Measurements from ENCODE around the gene TTLL10. TPM values are rescaled to one million over a fixed set of nuclear protein-coding genes. Genes with fewer than 3 reads are reported as not detected.

TTLL10 gene
- total RNA-seq, 1 experiment from 2014 or later, result not detected

GRCh38 chr1:1205769-1206375 lies 32.2 kb downstream of the TTLL10 start:
- DNase-seq (ENCODE audit: low spot score), result no peak

GRCh38 chr1:1206376-1206965 lies 32.8 kb downstream of the TTLL10 start, which contains the start of gene TNFRSF18:
Gene TNFRSF18, minus strand, starts transcription at chr1:1206592. Its CDS starts 21 bp downstream, at chr1:1206571.
- DNase-seq (ENCODE audit: low spot score), result no peak

- no peak for DNase-seq (ENCODE audit: low spot score)
These were observed 33.4 kb downstream of the TTLL10 start for GRCh38 chr1:1206966-1207531.

- DNase-seq (ENCODE audit: low spot score), result no peak
These were observed 33.9 kb downstream of the TTLL10 start for GRCh38 chr1:1207571-1207892.

- DNase-seq (ENCODE audit: low spot score), result peak; percentile 55
These were observed 35.2 kb downstream of the TTLL10 start for GRCh38 chr1:1208713-1209433.

GRCh38 chr1:1210726-1211540 lies 37.3 kb downstream of the TTLL10 start:
- DNase-seq (ENCODE audit: low spot score), result no peak

- DNase-seq (ENCODE audit: low spot score), result no peak
These were observed 38.1 kb downstream of the TTLL10 start for GRCh38 chr1:1211541-1212441.

DNA sequence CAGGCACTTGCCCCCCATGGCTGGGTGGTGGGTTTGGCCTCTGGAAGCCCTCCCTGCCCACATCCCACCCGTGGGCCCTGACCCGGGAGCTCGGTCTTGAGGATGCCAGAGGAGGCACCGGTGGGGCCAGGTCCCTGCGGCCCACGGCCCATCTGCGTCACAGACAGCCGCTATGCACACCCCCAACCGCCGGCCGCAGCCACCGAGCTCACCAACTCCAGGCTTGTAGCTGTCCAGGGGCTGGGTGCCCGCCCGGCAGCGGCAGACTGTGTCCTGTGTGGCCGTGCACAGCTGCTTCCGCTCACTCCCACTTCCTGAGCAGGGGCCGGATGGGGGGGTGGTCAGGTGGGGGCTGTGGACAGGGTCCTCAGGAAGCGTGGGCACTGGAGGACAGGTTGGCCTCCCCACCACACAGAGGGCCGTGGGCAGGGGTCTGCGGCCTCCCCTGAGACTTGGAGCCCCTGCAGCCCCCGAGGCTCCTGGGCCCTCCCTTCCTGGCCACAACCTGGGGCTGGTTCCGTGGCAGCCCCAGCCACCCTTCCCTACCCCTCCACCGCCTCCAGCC lies 39.2 kb downstream of the TTLL10 start:
- no peak for DNase-seq (ENCODE audit: low spot score)

DNA sequence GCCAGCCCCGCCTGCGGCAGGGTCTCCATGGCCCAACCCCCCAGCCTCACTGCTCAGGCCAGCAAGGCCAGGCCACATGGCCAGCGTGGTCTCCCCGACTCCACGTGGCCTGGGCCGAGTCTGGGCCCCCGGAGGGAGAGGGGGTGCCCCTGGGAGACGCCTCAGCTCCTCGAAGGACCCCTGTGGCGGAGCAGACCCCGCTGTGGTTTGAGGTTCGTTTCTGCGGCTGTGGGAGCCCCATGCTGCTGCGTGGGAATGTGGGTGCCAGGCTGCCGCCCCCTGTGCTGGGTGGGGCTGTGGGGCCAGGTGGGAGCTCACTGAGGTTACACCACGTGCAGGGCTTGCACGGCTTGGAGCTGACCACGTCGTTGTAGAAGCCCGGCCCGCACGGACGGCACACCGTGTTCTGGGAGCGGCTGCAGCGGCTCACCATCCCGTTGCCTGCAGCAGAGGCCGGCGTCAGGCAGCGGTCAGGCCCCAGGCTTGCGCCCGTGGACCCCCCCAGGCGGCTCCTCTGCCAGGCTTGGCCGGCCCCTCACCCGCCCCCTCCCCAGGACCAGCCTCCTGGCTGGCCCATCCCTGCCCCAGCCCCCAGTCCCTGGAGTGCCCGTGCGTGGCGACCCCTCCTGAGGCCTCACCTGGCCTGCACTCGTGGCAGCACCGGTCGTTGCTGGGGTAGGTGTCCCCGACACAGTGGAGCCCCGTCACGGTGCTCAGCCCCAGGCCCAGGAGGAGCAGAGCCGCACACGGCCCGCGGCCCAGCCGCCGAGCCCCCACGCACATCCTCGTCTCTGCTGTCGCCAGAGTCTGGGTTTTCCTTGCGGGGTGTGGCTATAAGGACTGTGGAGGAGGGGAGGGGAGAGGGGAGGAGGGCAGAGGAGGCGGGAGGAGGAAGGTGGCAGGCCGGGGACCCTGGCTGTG lies 39.9 kb downstream of the TTLL10 start, which contains the start of gene TNFRSF4:
TSS of gene TNFRSF4 (minus strand) at position 809 of the 921 bp plus-strand sequence. CDS start at position 783, 26 bp downstream.
- no peak for DNase-seq (ENCODE audit: low spot score)

GRCh38 chr1:1215080-1215676 lies 41.5 kb downstream of the TTLL10 start:
- no peak for DNase-seq (ENCODE audit: low spot score)

GRCh38 chr1:1215881-1216605 lies 42.4 kb downstream of the TTLL10 start:
- DNase-seq (ENCODE audit: low spot score), result no peak

- DNase-seq (ENCODE audit: low spot score), result no peak
These were observed 43.3 kb downstream of the TTLL10 start for GRCh38 chr1:1216770-1217620.

GRCh38 chr1:1217621-1218523 lies 44.2 kb downstream of the TTLL10 start:
- no peak for DNase-seq (ENCODE audit: low spot score)

GRCh38 chr1:1218524-1219200 lies 45.0 kb downstream of the TTLL10 start:
- no peak for DNase-seq (ENCODE audit: low spot score)

DNA sequence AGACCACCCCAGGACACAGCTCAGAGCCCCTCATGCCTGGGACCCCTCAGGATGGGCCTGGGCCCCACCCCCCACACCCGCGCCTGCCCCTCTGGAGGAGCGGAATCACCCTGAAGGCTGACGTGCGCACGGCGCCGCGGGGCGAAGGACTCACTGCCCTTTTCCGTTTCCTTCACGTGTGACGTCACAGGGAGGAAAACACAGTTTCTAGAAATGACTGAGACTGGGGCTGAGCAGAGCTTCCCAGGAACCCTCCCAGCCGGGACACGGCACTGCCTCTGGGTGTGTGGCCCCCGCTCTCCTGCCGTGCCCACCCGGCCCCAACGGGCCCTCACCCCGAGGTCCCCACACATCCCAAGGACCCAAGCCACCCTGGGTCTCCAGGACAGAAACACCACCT lies 45.7 kb downstream of the TTLL10 start:
- no peak for DNase-seq (ENCODE audit: low spot score)

DNA sequence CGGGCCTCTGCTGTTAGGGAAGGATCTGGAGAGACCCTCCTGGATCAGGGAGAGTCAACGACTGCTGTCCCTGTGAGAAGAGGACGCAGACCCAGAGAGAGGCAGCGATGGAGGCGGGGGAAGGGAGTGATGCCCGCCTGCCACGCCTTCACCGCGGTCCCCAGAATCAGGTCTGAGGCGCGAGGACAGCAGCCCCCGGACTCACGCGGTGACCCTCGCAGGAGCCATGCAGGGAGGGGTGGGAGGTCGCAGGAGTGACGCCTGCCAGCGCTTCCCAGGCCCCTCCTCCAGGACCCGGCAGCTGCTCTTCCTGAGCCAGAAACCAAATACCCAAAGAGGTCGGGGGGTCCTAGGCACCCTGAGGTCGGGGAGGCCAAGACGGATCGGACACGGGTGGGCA lies 46.5 kb downstream of the TTLL10 start:
- DNase-seq (ENCODE audit: low spot score), result no peak
